ENCODE results near the gene TMEM106B. TPM values are rescaled to one million over a fixed set of nuclear protein-coding genes. Genes with fewer than 3 reads are reported as not detected.
"Not testable (repeated sequence)": the region's sequence is repeated elsewhere in the genome, so short reads cannot be mapped to it uniquely, and the experiment has no call there.

Gene TMEM106B
- 10 to 100 TPM; 45.7 to 48.8 TPM for total RNA-seq

GRCh38 chr7:12211054-12211710 lies at the start of gene TMEM106B:
TMEM106B (plus strand) TSS chr7:12211294; CDS start chr7:12214811, 3,517 bp downstream.
- H3K27me3 Mint-ChIP-seq, result peaks cover 11% of the 10 kb centered on the region
- POLR2A ChIA-PET, result interaction anchor here (0.6 to 2.3 kb wide), 19 partner anchors 9 to 141 kb away, joined by 3 to 21 read pairs (median 4); no protein-coding TSS in a partner anchor

GRCh38 chr7:12162415-12163113 lies 48.5 kb upstream of the TMEM106B start:
- ATAC-seq (ENCODE audit: low read depth) (no peak), DNase-seq (no peak)
- H3K4me3 Mint-ChIP-seq, result no peak overlapping the region
- no peak overlapping the region for H3K27ac Mint-ChIP-seq
- H3K27me3 Mint-ChIP-seq, result no peaks in the 10 kb centered on the region
- peaks cover 4% of the 10 kb centered on the region for H3K4me1 Mint-ChIP-seq
- peaks cover 21% of the 10 kb centered on the region for H3K36me3 Mint-ChIP-seq
- POLR2A ChIA-PET, result interaction anchor here (0.6 kb wide), 1 partner anchor 117 kb away, joined by 3 read pairs; no protein-coding TSS in a partner anchor
- peaks cover 19% of the 10 kb centered on the region for H3K9me3 Mint-ChIP-seq

More at GRCh38 chr7:12211054-12211710, at the start of gene TMEM106B:
- H3K36me3 Mint-ChIP-seq, result peaks cover 18% of the 10 kb centered on the region
- H3K27ac Mint-ChIP-seq, result peak within 1 kb of the TSS; percentile 95
- DNase-seq (peak; percentile 97), ATAC-seq (ENCODE audit: low read depth) (peak; percentile 94)
- H3K4me1 Mint-ChIP-seq, result peaks cover 30% of the 10 kb centered on the region
- no peaks in the 10 kb centered on the region for H3K9me3 Mint-ChIP-seq
- peak within 1 kb of the TSS; percentile 94 for H3K4me3 Mint-ChIP-seq

- H3K4me3 Mint-ChIP-seq; ATAC-seq (ENCODE audit: low read depth); DNase-seq; POLR2A ChIA-PET; H3K27me3 Mint-ChIP-seq; H3K27ac Mint-ChIP-seq: not testable (repeated sequence)
- peaks cover 19% of the 10 kb centered on the region for H3K4me1 Mint-ChIP-seq
- peaks cover 45% of the 10 kb centered on the region for H3K36me3 Mint-ChIP-seq
- H3K9me3 Mint-ChIP-seq, result peaks cover 30% of the 10 kb centered on the region
Observed at GRCh38 chr7:12168065-12168464, 43.0 kb upstream of the TMEM106B start.

GRCh38 chr7:12169981-12170820 lies 40.9 kb upstream of the TMEM106B start:
- ATAC-seq (ENCODE audit: low read depth) (peak; percentile 88), DNase-seq (peak; percentile 71)
- Mint-ChIP-seq H3K27ac (peak overlapping the region; percentile 77), H3K9me3 (peaks cover 28% of the 10 kb centered on the region), H3K36me3 (peaks cover 43% of the 10 kb centered on the region), H3K4me3 (peak overlapping the region; percentile 58), H3K4me1 (peaks cover 19% of the 10 kb centered on the region)
- not testable (repeated sequence) for H3K27me3 Mint-ChIP-seq
- POLR2A ChIA-PET, result interaction anchor here (1.5 kb wide), 1 partner anchor 40 kb away, joined by 9 read pairs; the partner anchor contains the start of gene TMEM106B

- Mint-ChIP-seq H3K4me1 (peaks cover 19% of the 10 kb centered on the region), H3K4me3 (no peak overlapping the region), H3K27ac (no peak overlapping the region), H3K9me3 (peaks cover 4% of the 10 kb centered on the region), H3K36me3 (peaks cover 13% of the 10 kb centered on the region), H3K27me3 (peaks cover 2% of the 10 kb centered on the region)
- ATAC-seq (ENCODE audit: low read depth) (no peak), DNase-seq (no peak)
- POLR2A ChIA-PET, result no interaction called here
Observed at GRCh38 chr7:12173671-12174070, 37.4 kb upstream of the TMEM106B start.

GRCh38 chr7:12174931-12175330 lies 36.2 kb upstream of the TMEM106B start:
- ATAC-seq (ENCODE audit: low read depth) (no peak), DNase-seq (no peak)
- Mint-ChIP-seq H3K4me1 (peaks cover 14% of the 10 kb centered on the region), H3K36me3 (peaks cover 3% of the 10 kb centered on the region), H3K27me3 (peaks cover 2% of the 10 kb centered on the region), H3K9me3 (peaks cover 2% of the 10 kb centered on the region), H3K27ac (no peak overlapping the region), H3K4me3 (no peak overlapping the region)
- POLR2A ChIA-PET, result interaction anchor here (0.6 kb wide), 1 partner anchor 74 kb away, joined by 3 read pairs; no protein-coding TSS in a partner anchor

- ATAC-seq (ENCODE audit: low read depth) (no peak), DNase-seq (no peak)
- H3K9me3 Mint-ChIP-seq, result peaks cover 2% of the 10 kb centered on the region
- no peaks in the 10 kb centered on the region for H3K4me1 Mint-ChIP-seq
- POLR2A ChIA-PET, result no interaction called here
- no peak overlapping the region for H3K27ac Mint-ChIP-seq
- H3K27me3 Mint-ChIP-seq, result peaks cover 2% of the 10 kb centered on the region
- no peak overlapping the region for H3K4me3 Mint-ChIP-seq
- H3K36me3 Mint-ChIP-seq, result no peaks in the 10 kb centered on the region
Observed at GRCh38 chr7:12178317-12178716, 32.8 kb upstream of the TMEM106B start.

- Mint-ChIP-seq H3K36me3 (peaks cover 2% of the 10 kb centered on the region), H3K27me3 (peaks cover 2% of the 10 kb centered on the region), H3K4me1 (no peaks in the 10 kb centered on the region), H3K9me3 (peaks cover 1% of the 10 kb centered on the region), H3K27ac (no peak overlapping the region), H3K4me3 (no peak overlapping the region)
- ATAC-seq (ENCODE audit: low read depth) (no peak), DNase-seq (no peak)
- POLR2A ChIA-PET, result no interaction called here
Observed at GRCh38 chr7:12194426-12194825, 16.7 kb upstream of the TMEM106B start.

- DNase-seq (no peak), ATAC-seq (ENCODE audit: low read depth) (no peak)
- POLR2A ChIA-PET, result interaction anchor here (1.1 kb wide), 1 partner anchor 14 kb away, joined by 3 read pairs; no protein-coding TSS in a partner anchor
- no peak overlapping the region for H3K4me3 Mint-ChIP-seq
- H3K9me3 Mint-ChIP-seq, result peaks cover 3% of the 10 kb centered on the region
- H3K27ac Mint-ChIP-seq, result no peak overlapping the region
- H3K36me3 Mint-ChIP-seq, result peaks cover 2% of the 10 kb centered on the region
- peaks cover 2% of the 10 kb centered on the region for H3K27me3 Mint-ChIP-seq
- no peaks in the 10 kb centered on the region for H3K4me1 Mint-ChIP-seq
Observed at GRCh38 chr7:12196386-12196785, 14.7 kb upstream of the TMEM106B start.

GRCh38 chr7:12199363-12199762 lies 11.7 kb upstream of the TMEM106B start:
- H3K9me3 Mint-ChIP-seq, result peaks cover 2% of the 10 kb centered on the region
- DNase-seq, result no peak
- H3K27ac Mint-ChIP-seq, result no peak overlapping the region
- no peaks in the 10 kb centered on the region for H3K4me1 Mint-ChIP-seq
- POLR2A ChIA-PET, result no interaction called here
- peaks cover 2% of the 10 kb centered on the region for H3K27me3 Mint-ChIP-seq
- H3K4me3 Mint-ChIP-seq, result no peak overlapping the region
- peaks cover 2% of the 10 kb centered on the region for H3K36me3 Mint-ChIP-seq
- no peak for ATAC-seq (ENCODE audit: low read depth)

- no peaks in the 10 kb centered on the region for H3K36me3 Mint-ChIP-seq
- POLR2A ChIA-PET, result no interaction called here
- peaks cover 11% of the 10 kb centered on the region for H3K27me3 Mint-ChIP-seq
- DNase-seq (no peak), ATAC-seq (ENCODE audit: low read depth) (no peak)
- no peak overlapping the region for H3K4me3 Mint-ChIP-seq
- H3K4me1 Mint-ChIP-seq, result peaks cover 10% of the 10 kb centered on the region
- no peaks in the 10 kb centered on the region for H3K9me3 Mint-ChIP-seq
- no peak overlapping the region for H3K27ac Mint-ChIP-seq
Observed at GRCh38 chr7:12207046-12207445, 4.0 kb upstream of the TMEM106B start.

GRCh38 chr7:12209221-12209620 lies 1.9 kb upstream of the TMEM106B start:
- no peaks in the 10 kb centered on the region for H3K9me3 Mint-ChIP-seq
- H3K4me1 Mint-ChIP-seq, result peaks cover 24% of the 10 kb centered on the region
- no peak overlapping the region for H3K27ac Mint-ChIP-seq
- no peak overlapping the region for H3K4me3 Mint-ChIP-seq
- POLR2A ChIA-PET, result no interaction called here
- peaks cover 2% of the 10 kb centered on the region for H3K36me3 Mint-ChIP-seq
- ATAC-seq (ENCODE audit: low read depth) (no peak), DNase-seq (no peak)
- H3K27me3 Mint-ChIP-seq, result peaks cover 11% of the 10 kb centered on the region

Data from activated naive CD8-positive, alpha-beta T cell treated with anti-CD3 and anti-CD28 coated beads, Interleukin-2, amount 10 ng/mL, durations not matched to agents 7 days and 5 days (primary cell).